ENCODE measurements around the gene SLC6A2. TPM values are rescaled to one million over a fixed set of nuclear protein-coding genes. Genes with fewer than 3 reads are reported as not detected.

Gene SLC6A2
- total RNA-seq, 2 experiments from 2014 or later: not detected

DNA sequence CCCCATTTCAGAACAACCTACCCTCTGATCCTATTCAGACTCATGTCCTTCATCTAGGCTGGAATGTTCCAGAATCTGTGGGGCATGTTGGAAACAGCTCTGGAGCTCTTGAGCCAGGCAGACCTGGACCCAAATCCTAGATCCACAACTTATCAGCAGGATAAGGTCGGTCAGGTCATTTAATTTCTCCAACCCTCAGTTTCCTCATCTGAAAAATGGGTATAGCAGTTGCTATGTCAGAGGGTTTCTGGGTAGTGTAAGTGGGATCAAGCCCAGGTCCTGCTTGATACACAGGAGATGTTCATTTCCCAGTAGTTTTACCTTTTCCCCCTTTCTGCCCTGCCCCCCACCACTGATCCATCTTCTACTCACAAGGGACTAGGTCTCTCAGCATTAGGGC lies 12.0 kb downstream of the SLC6A2 start:
- no peak overlapping the region for H3K4me3 Mint-ChIP-seq
- no peak for DNase-seq

GRCh38 chr16:55668340-55669281 lies 12.8 kb downstream of the SLC6A2 start:
- H3K27me3 Mint-ChIP-seq: no peaks in the 10 kb centered on the region
- no peak overlapping the region for H3K4me3 Mint-ChIP-seq
- no peaks in the 10 kb centered on the region for H3K4me1 Mint-ChIP-seq
- DNase-seq: no peak
- H3K9me3 Mint-ChIP-seq: no peaks in the 10 kb centered on the region
- ChIA-PET POLR2A (no interaction called here), CTCF (no interaction called here)
- H3K36me3 Mint-ChIP-seq (ENCODE audit: low read depth): no peaks in the 10 kb centered on the region
- H3K27ac Mint-ChIP-seq: no peak overlapping the region

More for the DNA sequence above, 12.0 kb downstream of the SLC6A2 start:
- ChIA-PET POLR2A (no interaction called here), CTCF (no interaction called here)
- H3K4me1 Mint-ChIP-seq: no peaks in the 10 kb centered on the region
- no peaks in the 10 kb centered on the region for H3K9me3 Mint-ChIP-seq
- H3K27ac Mint-ChIP-seq: no peak overlapping the region
- no peaks in the 10 kb centered on the region for H3K27me3 Mint-ChIP-seq
- no peaks in the 10 kb centered on the region for H3K36me3 Mint-ChIP-seq (ENCODE audit: low read depth)

- Mint-ChIP-seq H3K4me1 (no peaks in the 10 kb centered on the region), H3K27me3 (no peaks in the 10 kb centered on the region), H3K27ac (no peak overlapping the region), H3K4me3 (no peak overlapping the region), H3K36me3 (ENCODE audit: low read depth) (no peaks in the 10 kb centered on the region), H3K9me3 (no peaks in the 10 kb centered on the region)
- no peak for DNase-seq
- ChIA-PET POLR2A (no interaction called here), CTCF (no interaction called here)
Observed at GRCh38 chr16:55671206-55671973, 15.6 kb downstream of the SLC6A2 start.

GRCh38 chr16:55671974-55672280 lies 16.1 kb downstream of the SLC6A2 start:
- no peak overlapping the region for H3K27ac Mint-ChIP-seq
- no peaks in the 10 kb centered on the region for H3K36me3 Mint-ChIP-seq (ENCODE audit: low read depth)
- no peaks in the 10 kb centered on the region for H3K4me1 Mint-ChIP-seq
- ChIA-PET POLR2A (no interaction called here), CTCF (no interaction called here)
- no peaks in the 10 kb centered on the region for H3K9me3 Mint-ChIP-seq
- H3K4me3 Mint-ChIP-seq: no peak overlapping the region
- no peak for DNase-seq
- no peaks in the 10 kb centered on the region for H3K27me3 Mint-ChIP-seq

DNA sequence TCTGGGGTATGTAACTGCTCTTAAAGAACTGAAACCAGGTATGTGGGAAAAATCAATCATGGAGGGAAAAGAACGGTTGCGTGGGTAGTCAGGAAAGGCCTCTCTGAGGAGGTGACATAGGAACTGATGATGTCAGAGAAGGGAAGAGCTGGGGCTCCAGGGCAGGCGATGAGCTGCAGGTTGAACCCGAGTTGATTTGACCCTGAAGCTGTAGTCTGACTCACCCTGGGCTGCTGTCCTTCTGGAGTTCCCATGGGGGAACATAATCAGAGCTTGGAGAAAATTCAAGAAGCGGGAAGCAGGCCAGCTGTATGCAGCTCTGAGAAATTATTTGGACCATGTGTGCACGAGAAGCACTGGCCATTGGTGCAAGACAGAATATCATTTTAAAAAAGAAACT lies 16.7 kb downstream of the SLC6A2 start:
- Mint-ChIP-seq H3K27me3 (no peaks in the 10 kb centered on the region), H3K4me1 (no peaks in the 10 kb centered on the region), H3K36me3 (ENCODE audit: low read depth) (no peaks in the 10 kb centered on the region), H3K4me3 (no peak overlapping the region), H3K9me3 (no peaks in the 10 kb centered on the region), H3K27ac (no peak overlapping the region)
- ChIA-PET POLR2A (no interaction called here), CTCF (no interaction called here)
- no peak for DNase-seq

- no peak for DNase-seq
- H3K27ac Mint-ChIP-seq: no peak overlapping the region
- ChIA-PET POLR2A (no interaction called here), CTCF (no interaction called here)
- no peaks in the 10 kb centered on the region for H3K9me3 Mint-ChIP-seq
- no peaks in the 10 kb centered on the region for H3K27me3 Mint-ChIP-seq
- H3K36me3 Mint-ChIP-seq (ENCODE audit: low read depth): no peaks in the 10 kb centered on the region
- no peaks in the 10 kb centered on the region for H3K4me1 Mint-ChIP-seq
- no peak overlapping the region for H3K4me3 Mint-ChIP-seq
Observed at GRCh38 chr16:55678161-55678821, 22.5 kb downstream of the SLC6A2 start.

DNA sequence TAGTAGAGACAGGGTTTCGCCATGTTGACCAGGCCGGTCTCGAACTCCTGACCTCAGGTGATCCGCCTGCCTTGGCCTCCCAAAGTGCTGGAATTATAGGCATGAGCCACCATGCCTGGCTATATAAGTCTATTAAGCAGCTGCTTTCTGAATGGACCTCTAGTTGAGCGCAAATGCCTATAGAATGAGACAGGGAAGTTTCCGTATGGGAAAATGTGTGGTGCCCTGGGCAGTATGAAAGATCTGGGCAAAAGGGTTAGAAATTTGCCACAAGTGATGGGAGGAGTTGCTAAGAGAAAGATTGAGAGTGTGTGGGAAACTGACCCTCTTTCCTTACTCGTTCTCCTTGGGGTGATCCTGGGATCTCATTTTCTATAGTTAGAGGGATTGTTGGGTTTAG lies 26.3 kb downstream of the SLC6A2 start:
- Mint-ChIP-seq H3K27ac (no peak overlapping the region), H3K9me3 (no peaks in the 10 kb centered on the region), H3K4me3 (no peak overlapping the region), H3K27me3 (no peaks in the 10 kb centered on the region), H3K36me3 (ENCODE audit: low read depth) (no peaks in the 10 kb centered on the region), H3K4me1 (no peaks in the 10 kb centered on the region)
- ChIA-PET CTCF (no interaction called here), POLR2A (no interaction called here)
- no peak for DNase-seq

GRCh38 chr16:55685973-55686372 lies 30.2 kb downstream of the SLC6A2 start:
- no peak for DNase-seq
- no peaks in the 10 kb centered on the region for H3K36me3 Mint-ChIP-seq (ENCODE audit: low read depth)
- H3K27me3 Mint-ChIP-seq: peaks cover 2% of the 10 kb centered on the region
- no peaks in the 10 kb centered on the region for H3K9me3 Mint-ChIP-seq
- ChIA-PET POLR2A (no interaction called here), CTCF (no interaction called here)
- no peak overlapping the region for H3K4me3 Mint-ChIP-seq
- H3K27ac Mint-ChIP-seq: no peak overlapping the region
- no peaks in the 10 kb centered on the region for H3K4me1 Mint-ChIP-seq

DNA sequence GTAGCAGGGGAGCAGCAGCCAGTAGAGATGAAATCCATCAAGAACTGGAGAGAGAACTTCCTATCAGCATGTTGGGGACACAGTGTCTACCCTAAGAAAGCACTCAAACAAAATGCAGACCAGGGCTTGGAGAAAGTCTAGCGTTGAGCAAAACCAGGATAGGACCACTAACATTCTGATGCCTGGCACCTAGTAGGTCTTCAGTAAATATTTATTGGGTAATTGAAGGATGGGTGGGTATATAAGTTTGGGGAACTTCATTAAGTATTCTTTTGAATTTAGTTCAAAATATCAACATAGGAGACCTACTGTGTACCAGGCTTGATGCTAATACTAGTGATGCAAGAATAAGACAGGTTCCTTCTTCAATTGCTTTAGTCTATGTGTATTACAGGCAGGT lies 30.9 kb downstream of the SLC6A2 start:
- Mint-ChIP-seq H3K4me3 (no peak overlapping the region), H3K9me3 (no peaks in the 10 kb centered on the region), H3K36me3 (ENCODE audit: low read depth) (no peaks in the 10 kb centered on the region), H3K27ac (no peak overlapping the region), H3K27me3 (peaks cover 2% of the 10 kb centered on the region), H3K4me1 (no peaks in the 10 kb centered on the region)
- ChIA-PET POLR2A (no interaction called here), CTCF (no interaction called here)
- DNase-seq: no peak

DNA sequence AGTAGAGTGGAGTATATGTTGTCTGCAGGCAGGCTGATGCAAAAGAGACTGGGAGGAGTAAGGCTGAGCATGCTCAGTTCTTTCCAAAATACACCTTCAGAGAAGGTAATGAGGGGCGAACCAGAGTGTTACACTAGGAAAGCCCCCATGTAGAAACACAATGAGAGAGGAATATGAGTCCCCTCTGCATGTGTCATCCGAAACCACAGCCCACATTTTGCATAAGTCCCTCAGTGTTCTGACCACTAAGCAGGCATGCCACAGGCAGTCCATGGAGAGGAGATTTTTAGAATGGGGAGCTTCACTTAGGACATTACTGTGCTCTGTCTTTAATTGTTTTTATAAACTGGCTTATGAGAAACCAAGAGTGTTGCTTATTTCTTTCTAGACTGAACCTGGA lies 32.0 kb downstream of the SLC6A2 start:
- ChIA-PET CTCF (interaction anchor here (1.1 kb wide), 1 partner anchor 223 kb away, joined by 3 read pairs; no protein-coding TSS in a partner anchor), POLR2A (no interaction called here)
- no peaks in the 10 kb centered on the region for H3K9me3 Mint-ChIP-seq
- H3K27me3 Mint-ChIP-seq: peaks cover 2% of the 10 kb centered on the region
- no peak overlapping the region for H3K27ac Mint-ChIP-seq
- H3K4me1 Mint-ChIP-seq: no peaks in the 10 kb centered on the region
- no peaks in the 10 kb centered on the region for H3K36me3 Mint-ChIP-seq (ENCODE audit: low read depth)
- H3K4me3 Mint-ChIP-seq: no peak overlapping the region
- no peak for DNase-seq

DNA sequence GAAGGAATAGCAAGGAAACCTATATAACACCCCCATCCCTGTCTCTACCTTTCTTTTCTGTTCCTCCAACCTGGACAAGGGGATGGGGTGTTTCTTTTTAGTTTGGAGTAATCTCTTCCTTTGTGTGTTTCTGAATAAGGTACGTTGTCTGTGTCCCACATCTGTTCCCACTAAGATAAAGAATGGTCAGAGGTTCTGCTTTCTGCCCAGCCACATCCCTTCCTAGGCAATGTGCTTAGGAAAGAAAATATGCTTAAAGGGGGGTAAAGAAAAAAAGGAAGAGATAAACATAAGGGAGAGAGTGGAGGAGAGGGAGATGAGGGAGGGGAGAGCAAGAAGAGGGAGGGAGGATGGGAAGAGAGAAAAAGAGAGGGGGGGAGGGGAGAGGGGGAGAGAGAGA lies 35.1 kb downstream of the SLC6A2 start:
- H3K9me3 Mint-ChIP-seq: no peaks in the 10 kb centered on the region
- ChIA-PET CTCF (no interaction called here), POLR2A (no interaction called here)
- H3K4me3 Mint-ChIP-seq: no peak overlapping the region
- H3K27ac Mint-ChIP-seq: no peak overlapping the region
- H3K4me1 Mint-ChIP-seq: no peaks in the 10 kb centered on the region
- DNase-seq: no peak
- H3K27me3 Mint-ChIP-seq: peaks cover 2% of the 10 kb centered on the region
- H3K36me3 Mint-ChIP-seq (ENCODE audit: low read depth): no peaks in the 10 kb centered on the region

- no peak overlapping the region for H3K4me3 Mint-ChIP-seq
- no peaks in the 10 kb centered on the region for H3K36me3 Mint-ChIP-seq (ENCODE audit: low read depth)
- ChIA-PET POLR2A (no interaction called here), CTCF (no interaction called here)
- no peaks in the 10 kb centered on the region for H3K4me1 Mint-ChIP-seq
- H3K9me3 Mint-ChIP-seq: no peaks in the 10 kb centered on the region
- H3K27me3 Mint-ChIP-seq: peaks cover 2% of the 10 kb centered on the region
- H3K27ac Mint-ChIP-seq: no peak overlapping the region
- no peak for DNase-seq
Observed at GRCh38 chr16:55691771-55692170, 36.0 kb downstream of the SLC6A2 start.

- POLR2A ChIA-PET: no interaction called here
- Mint-ChIP-seq H3K4me1 (no peaks in the 10 kb centered on the region), H3K27ac (no peak overlapping the region), H3K4me3 (no peak overlapping the region), H3K27me3 (no peaks in the 10 kb centered on the region), H3K36me3 (ENCODE audit: low read depth) (no peaks in the 10 kb centered on the region), H3K9me3 (no peaks in the 10 kb centered on the region)
- CTCF ChIA-PET: interaction anchor here (1.1 kb wide), 1 partner anchor 230 kb away, joined by 4 read pairs; no protein-coding TSS in a partner anchor
- no peak for DNase-seq
Observed at GRCh38 chr16:55695595-55695994, 39.8 kb downstream of the SLC6A2 start.

Measured in activated CD4-positive, alpha-beta T cell treated with anti-CD3 and anti-CD28 coated beads, Interleukin-2, amount 10 ng/mL, durations not matched to agents 7 days and 5 days (primary cell).